Measurements from ENCODE around the gene NRARP. TPM values are rescaled to one million over a fixed set of nuclear protein-coding genes. Genes with fewer than 3 reads are reported as not detected.

Gene NRARP
- total RNA-seq, 2 donors from 2014 or later, result 5.6 to 9.0 TPM

- DNase-seq (ENCODE audit: low spot score), result peak; percentile 66
- intact Hi-C loops (cut with DNase I), result no loop called here
These were observed 11.4 kb upstream of the NRARP start for GRCh38 chr9:137313326-137313936.

GRCh38 chr9:137312852-137313325, 10.8 kb upstream of the NRARP start:
- intact Hi-C loops (cut with DNase I), result no loop called here
- DNase-seq (ENCODE audit: low spot score), result peak; percentile 72

- intact Hi-C loops (cut with DNase I), result no loop called here
- DNase-seq (ENCODE audit: low spot score), result peak; percentile 71
These were observed 10.1 kb upstream of the NRARP start for GRCh38 chr9:137311986-137312851.

GRCh38 chr9:137311171-137311985, 9.3 kb upstream of the NRARP start:
- intact Hi-C loops (cut with DNase I), result no loop called here
- peak; percentile 75 for DNase-seq (ENCODE audit: low spot score)

- intact Hi-C loops (cut with DNase I), result no loop called here
- DNase-seq (ENCODE audit: low spot score), result peak; percentile 69
These were observed 8.3 kb upstream of the NRARP start for GRCh38 chr9:137310189-137311052.

GRCh38 chr9:137309368-137310188, 7.5 kb upstream of the NRARP start:
- intact Hi-C loops (cut with DNase I), result loop anchor here in 1 of 2 donors (5.0 kb wide), 1 partner anchor 98 kb away; no protein-coding TSS in a partner anchor

GRCh38 chr9:137308057-137308619, 6.1 kb upstream of the NRARP start:
- DNase-seq (ENCODE audit: low spot score), result no peak
- intact Hi-C loops (cut with DNase I), result loop anchor here in 1 of 2 donors (5.0 kb wide), 1 partner anchor 99 kb away; no protein-coding TSS in a partner anchor

More at GRCh38 chr9:137309368-137310188, 7.5 kb upstream of the NRARP start:
- DNase-seq (ENCODE audit: low spot score), result no peak

GRCh38 chr9:137307255-137308056, 5.4 kb upstream of the NRARP start:
- peak; percentile 85 for DNase-seq (ENCODE audit: low spot score)
- intact Hi-C loops (cut with DNase I), result loop anchor here in 1 of 2 donors (5.0 kb wide), 1 partner anchor 100 kb away; no protein-coding TSS in a partner anchor

GRCh38 chr9:137306850-137307254, 4.8 kb upstream of the NRARP start:
- DNase-seq (ENCODE audit: low spot score), result peak; percentile 82
- intact Hi-C loops (cut with DNase I), result loop anchor here in 1 of 2 donors (5.0 kb wide), 1 partner anchor 100 kb away; no protein-coding TSS in a partner anchor

- peak; percentile 77 for DNase-seq (ENCODE audit: low spot score)
- intact Hi-C loops (cut with DNase I), result loop anchor here in 1 of 2 donors (5.0 kb wide), 1 partner anchor 101 kb away; no protein-coding TSS in a partner anchor
These were observed 4.2 kb upstream of the NRARP start for GRCh38 chr9:137306066-137306849.

GRCh38 chr9:137305798-137306065, 3.7 kb upstream of the NRARP start:
- DNase-seq (ENCODE audit: low spot score), result peak; percentile 86
- intact Hi-C loops (cut with DNase I), result loop anchor here in 1 of 2 donors (5.0 kb wide), 1 partner anchor 102 kb away; no protein-coding TSS in a partner anchor

- intact Hi-C loops (cut with DNase I), result loop anchor here in 1 of 2 donors (5.0 kb wide), 1 partner anchor 102 kb away; no protein-coding TSS in a partner anchor
- no peak for DNase-seq (ENCODE audit: low spot score)
These were observed 3.2 kb upstream of the NRARP start for GRCh38 chr9:137305060-137305797.

GRCh38 chr9:137304383-137305059, 2.5 kb upstream of the NRARP start:
- DNase-seq (ENCODE audit: low spot score), result peak; percentile 80
- intact Hi-C loops (cut with DNase I), result loop anchor here in 1 of 2 donors (5.0 kb wide), 1 partner anchor 103 kb away; no protein-coding TSS in a partner anchor

GRCh38 chr9:137303893-137304382, 1.9 kb upstream of the NRARP start:
- intact Hi-C loops (cut with DNase I), result no loop called here
- no peak for DNase-seq (ENCODE audit: low spot score)

Measured in posterior vena cava (tissue), 2 donors.